Gastrocnemius medialis (tissue), 4 donors: Measurements from ENCODE around the gene CHN2.

Source experiments
- CTCF ChIP-seq, 5 experiments: fragments of 450-650 bp in 3 of 5; fragments of 200-600 bp in 2 of 5; sonication (generic) in 2 of 5; IDR thresholded peaks in 4 of 5; conservative IDR thresholded peaks in 1 of 5; 1 replicate in 4 of 5; 2 replicates in 1 of 5; pipeline ENCODE4 v1.5.1; 2016 to 2019; ENCODE audit warnings: antibody characterized with exemption in 5 of 5, mild to moderate bottlenecking in 3 of 5, moderate library complexity in 3 of 5
- POLR2A ChIP-seq, 2 donors: fragments of 450-650 bp; IDR thresholded peaks; one replicate each; pipeline ENCODE4 v1.6.1; 2017; ENCODE audit warnings: antibody characterized with exemption in 2 of 2, mild to moderate bottlenecking in 2 of 2, moderate library complexity in 2 of 2

- no peak for TF ChIP-seq CTCF (IDR thresholded peaks at IDR 0.05 in 4 of 5, conservative IDR thresholded peaks at IDR 0.05 in 1 of 5)
- no peak for TF ChIP-seq POLR2A (IDR thresholded peaks at IDR 0.05)
These were observed 219.6 kb downstream of the CHN2 start for GRCh38 chr7:29414216-29414615.
